Inferior parietal cortex (tissue), 1 donor: ENCODE data around the gene CNST.
"Not testable (repeated sequence)": the region's sequence is repeated elsewhere in the genome, so short reads cannot be mapped to it uniquely, and the experiment has no call there.

ENCODE experiments used
- DNase-seq: peaks from one replicate; pipeline ENCODE4 v3.0.0-alpha.2; 2016; ENCODE audit errors: extremely low spot score

Gene CNST

GRCh38 chr1:246709835-246710234 lies 143.6 kb downstream of the CNST start:
- no peak for DNase-seq

- DNase-seq = no peak
These were observed 145.3 kb downstream of the CNST start for GRCh38 chr1:246711548-246712003.

DNA sequence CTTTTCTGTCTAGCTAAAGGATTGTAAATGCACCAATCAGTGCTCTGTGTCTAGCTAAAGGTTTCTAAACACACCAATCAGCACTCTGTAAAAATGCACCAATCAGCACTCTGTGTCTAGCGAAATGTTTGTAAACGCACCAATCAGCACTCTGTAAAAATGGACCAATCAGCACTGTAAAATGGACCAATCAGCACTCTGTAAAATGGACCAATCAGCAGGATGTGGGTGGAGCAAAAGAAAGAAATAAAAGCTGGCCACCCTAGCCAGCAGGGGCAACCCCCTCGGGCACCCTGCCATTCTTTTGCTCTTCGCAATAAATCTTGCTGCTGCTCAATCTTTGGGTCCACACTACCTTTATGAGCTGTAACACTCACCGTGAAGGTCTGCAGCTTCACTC lies 146.2 kb downstream of the CNST start:
- not testable (repeated sequence) for DNase-seq
